ENCODE results near the gene CDA.
"Not testable (repeated sequence)": the region's sequence is repeated elsewhere in the genome, so short reads cannot be mapped to it uniquely, and the experiment has no call there.

Gene CDA

DNA sequence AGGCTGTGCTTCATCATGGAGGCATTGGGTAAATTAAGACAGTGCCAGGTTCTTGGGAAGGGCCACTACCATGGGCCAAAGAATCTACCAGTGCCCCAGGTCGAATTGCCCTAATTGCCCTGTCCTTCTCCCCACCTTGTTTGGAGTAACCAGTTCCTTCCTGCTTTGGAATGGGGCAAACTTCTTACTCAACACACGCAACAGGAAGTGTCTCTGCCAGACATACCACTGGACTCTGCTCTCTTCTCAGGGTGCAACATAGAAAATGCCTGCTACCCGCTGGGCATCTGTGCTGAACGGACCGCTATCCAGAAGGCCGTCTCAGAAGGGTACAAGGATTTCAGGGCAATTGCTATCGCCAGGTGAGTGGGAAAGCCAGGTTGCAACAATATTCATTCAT is 15.8 kb downstream of the CDA start:
- no peak for TF ChIP-seq CTCF (conservative IDR thresholded peaks at IDR 0.05; ENCODE audit: low read depth, low read length)
- H3K4me3 ChIP-seq (ENCODE audit: low read length): no peak overlapping the region
- no peak for DNase-seq (ENCODE audit: low read depth)

- DNase-seq (ENCODE audit: low read depth); H3K4me3 ChIP-seq (ENCODE audit: low read length): not testable (repeated sequence)
Observed at GRCh38 chr1:20606801-20607570, 18.1 kb downstream of the CDA start.

DNA sequence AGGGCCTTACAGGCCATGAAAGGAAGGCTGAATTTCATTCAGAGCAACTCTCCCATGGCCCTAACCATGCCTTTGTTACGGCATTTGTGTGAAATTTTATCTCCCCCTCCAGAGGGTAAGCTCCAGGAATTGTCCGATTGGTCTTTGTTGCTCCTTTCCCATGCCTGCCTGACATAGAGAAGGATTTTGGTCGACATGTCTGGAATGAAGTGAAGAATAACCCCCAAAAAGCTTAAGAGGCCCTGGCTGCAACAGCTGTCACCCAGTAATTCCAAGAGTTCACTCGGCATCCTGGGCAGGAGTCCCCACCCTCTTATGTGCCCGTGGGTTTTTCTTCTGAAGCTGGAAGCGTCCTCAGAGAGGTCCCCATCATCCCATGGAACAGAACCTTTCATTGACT is 20.6 kb downstream of the CDA start:
- DNase-seq (ENCODE audit: low read depth): no peak
- no peak for TF ChIP-seq CTCF (conservative IDR thresholded peaks at IDR 0.05; ENCODE audit: low read depth, low read length)
- no peak overlapping the region for H3K4me3 ChIP-seq (ENCODE audit: low read length)

DNA sequence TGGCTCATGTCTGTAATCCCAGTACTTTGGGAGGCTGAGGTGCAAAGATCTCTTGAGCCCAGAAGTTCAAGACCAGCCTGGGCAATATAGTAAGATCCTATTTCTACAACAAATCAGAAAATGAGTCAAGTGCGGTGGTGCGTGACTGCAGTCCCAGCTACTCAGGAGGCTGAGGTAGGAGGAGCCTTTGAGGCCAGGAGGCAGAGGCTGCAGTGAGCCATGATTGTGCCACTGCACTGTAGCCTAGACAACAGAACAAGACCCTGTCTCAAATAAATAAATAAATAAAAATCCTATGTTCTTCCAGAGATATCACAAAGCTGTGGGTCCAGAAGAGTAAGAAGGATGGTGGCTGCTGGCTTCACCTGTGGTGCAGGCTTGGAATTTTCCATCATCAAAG is 22.1 kb downstream of the CDA start:
- no peak overlapping the region for H3K4me3 ChIP-seq (ENCODE audit: low read length)
- no peak for TF ChIP-seq CTCF (conservative IDR thresholded peaks at IDR 0.05; ENCODE audit: low read depth, low read length)
- no peak for DNase-seq (ENCODE audit: low read depth)

DNA sequence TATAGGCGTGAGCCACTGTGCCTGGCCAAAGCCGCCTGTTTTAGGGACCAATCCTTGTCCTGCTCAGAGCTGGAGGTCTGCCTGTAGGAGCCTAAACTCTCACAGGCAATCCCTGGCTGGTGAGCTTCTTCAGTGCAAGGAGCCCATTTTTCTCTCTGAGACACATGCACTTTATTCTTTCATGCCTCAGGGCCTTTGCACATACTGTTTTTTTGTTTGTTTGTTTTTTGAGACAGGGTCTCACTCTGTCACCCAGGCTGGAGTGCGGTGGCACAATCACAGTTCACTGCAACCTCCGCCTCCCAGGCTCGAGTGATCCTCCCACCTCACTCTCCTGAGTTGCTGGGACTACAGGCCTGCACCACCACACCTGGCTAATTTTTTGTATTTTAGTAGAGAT is 22.8 kb downstream of the CDA start:
- no peak for TF ChIP-seq CTCF (conservative IDR thresholded peaks at IDR 0.05; ENCODE audit: low read depth, low read length)
- DNase-seq (ENCODE audit: low read depth): no peak
- no peak overlapping the region for H3K4me3 ChIP-seq (ENCODE audit: low read length)

GRCh38 chr1:20612221-20612746 is 23.4 kb downstream of the CDA start:
- H3K4me3 ChIP-seq (ENCODE audit: low read length): no peak overlapping the region
- TF ChIP-seq CTCF (conservative IDR thresholded peaks at IDR 0.05; ENCODE audit: low read depth, low read length): no peak
- no peak for DNase-seq (ENCODE audit: low read depth)

DNA sequence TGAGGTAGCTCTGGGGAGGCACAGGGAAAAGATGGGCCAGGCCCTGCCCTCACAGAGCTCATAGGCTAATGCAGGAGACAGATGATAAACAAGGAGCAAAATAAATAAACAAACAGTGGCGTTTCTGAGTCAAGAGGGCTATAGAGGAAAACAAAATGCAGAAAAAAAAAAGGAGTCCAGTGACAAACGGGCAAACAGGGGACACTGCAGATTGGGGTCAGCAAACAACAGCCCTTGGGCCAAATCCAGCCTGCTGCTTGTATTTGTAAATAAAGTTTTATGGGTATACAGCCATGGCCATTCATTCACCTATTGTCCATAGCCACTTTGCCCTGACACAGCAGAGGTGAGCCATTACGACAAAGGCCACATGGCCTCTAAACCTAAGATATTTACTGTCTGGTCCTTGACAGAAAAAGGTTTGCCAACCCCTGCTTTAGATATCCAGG is 25.3 kb downstream of the CDA start:
- no peak for DNase-seq (ENCODE audit: low read depth)
- no peak for TF ChIP-seq CTCF (conservative IDR thresholded peaks at IDR 0.05; ENCODE audit: low read depth, low read length)
- H3K4me3 ChIP-seq (ENCODE audit: low read length): no peak overlapping the region
